ENCODE results near the gene RYR3.

The RYR3 gene

GRCh38 chr15:33724321-33725036 is 413.7 kb downstream of the RYR3 start:
- DNase-seq: no peak

GRCh38 chr15:33729653-33730052 is 418.9 kb downstream of the RYR3 start:
- DNase-seq: peak in 1 of 2 experiments; percentile 0

GRCh38 chr15:33730815-33731214 is 420.0 kb downstream of the RYR3 start:
- no peak for DNase-seq

GRCh38 chr15:33735143-33735542 is 424.4 kb downstream of the RYR3 start:
- no peak for DNase-seq

GRCh38 chr15:33735637-33736247 is 425.0 kb downstream of the RYR3 start:
- DNase-seq: peak; percentile 11 to 21

- peak in 1 of 2 experiments; percentile 0 for DNase-seq
Measured at GRCh38 chr15:33737687-33738601, 427.2 kb downstream of the RYR3 start.

GRCh38 chr15:33738941-33739664 is 428.3 kb downstream of the RYR3 start:
- no peak for DNase-seq

GRCh38 chr15:33742306-33742705 is 431.5 kb downstream of the RYR3 start:
- no peak for DNase-seq

- DNase-seq: no peak
Measured at GRCh38 chr15:33742800-33743199, 432.0 kb downstream of the RYR3 start.

GRCh38 chr15:33746203-33746602 is 435.4 kb downstream of the RYR3 start:
- no peak for DNase-seq

GRCh38 chr15:33753012-33753411 is 442.2 kb downstream of the RYR3 start:
- no peak for DNase-seq

- DNase-seq: no peak
Measured at GRCh38 chr15:33754242-33754641, 443.5 kb downstream of the RYR3 start.

GRCh38 chr15:33756961-33757360 is 446.2 kb downstream of the RYR3 start:
- no peak for DNase-seq

- DNase-seq: no peak
Measured at GRCh38 chr15:33757516-33758232, 446.9 kb downstream of the RYR3 start.

GRCh38 chr15:33766389-33766788 is 455.6 kb downstream of the RYR3 start:
- no peak for DNase-seq

GRCh38 chr15:33768670-33769190 is 458.0 kb downstream of the RYR3 start:
- DNase-seq: no peak

- no peak for DNase-seq
Measured at GRCh38 chr15:33773969-33774368, 463.2 kb downstream of the RYR3 start.

- no peak for DNase-seq
Measured at GRCh38 chr15:33778852-33779251, 468.1 kb downstream of the RYR3 start.

- DNase-seq: no peak
Measured at GRCh38 chr15:33780011-33780768, 469.4 kb downstream of the RYR3 start.

GRCh38 chr15:33782966-33783365 is 472.2 kb downstream of the RYR3 start:
- DNase-seq: no peak

- DNase-seq: no peak
Measured at GRCh38 chr15:33785366-33785765, 474.6 kb downstream of the RYR3 start.

Measured in Kasumi-1 (cell line).